B cell (primary cell): Measurements from ENCODE around the gene MAD1L1. TPM values are rescaled to one million over a fixed set of nuclear protein-coding genes. Genes with fewer than 3 reads are reported as not detected.

Experiments
- ATAC-seq: fragments of 200-7000 bp; cut with Tn5 transposase; one replicate; pipeline ENCODE4 v1.10.0; 2021; ENCODE audit warnings: low read depth, mild to moderate bottlenecking, moderate number of reproducible peaks, moderate library complexity
- CTCF ChIA-PET: fragments of 350-600 bp; sonication (Branson Sonifier 250); formaldehyde crosslinking; loops from one replicate; lab custom pipeline; 2021; ENCODE audit warnings: antibody characterized with exemption, inconsistent platforms; lab: Charles Lee
- POLR2A ChIA-PET: fragments of 350-600 bp; sonication (Branson Sonifier 250); formaldehyde crosslinking; loops from one replicate; lab custom pipeline; 2021; ENCODE audit warnings: antibody characterized with exemption; lab: Charles Lee
- DNase-seq: peaks from one replicate; pipeline ENCODE4 v3.0.0; 2013
- H2AFZ ChIP-seq: 2 replicates; pipeline ENCODE4 v1.6.1; 2012; ENCODE audit warnings: mild to moderate bottlenecking, low read depth, low read length; ENCODE audit not compliant: insufficient read depth, poor library complexity, severe bottlenecking
- H3K27ac ChIP-seq, 2 donors: 1 replicate in 1 of 2; 2 replicates in 1 of 2; pipeline ENCODE4 v1.5.1; 2012 to 2013; ENCODE audit warnings: low read length in 2 of 2, mild to moderate bottlenecking in 2 of 2, moderate library complexity in 1 of 2
- H3K27me3 ChIP-seq, 4 experiments: fragments of 200-600 bp in 1 of 4; sonication (generic) in 1 of 4; replicated peaks in 1 of 4; 1 replicate in 2 of 4; 2 replicates in 2 of 4; pipeline versions ENCODE4 v1.6.1 to v1.7.0; 2013 to 2016; ENCODE audit warnings: low read length in 3 of 4, mild to moderate bottlenecking in 2 of 4, mixed read lengths in 1 of 4, moderate library complexity in 1 of 4; ENCODE audit not compliant: insufficient read depth in 4 of 4, control insufficient read depth in 3 of 4; ENCODE audit errors: control extremely low read depth in 1 of 4
- H3K36me3 ChIP-seq, 2 experiments: replicated peaks in 1 of 2; 1 replicate in 1 of 2; 2 replicates in 1 of 2; pipeline versions ENCODE4 v1.6.1 to v1.7.1; 2013; ENCODE audit warnings: low read length in 1 of 2; ENCODE audit not compliant: insufficient read depth in 2 of 2, control insufficient read depth in 1 of 2; ENCODE audit errors: control extremely low read depth in 1 of 2, extremely low read depth in 1 of 2
- H3K4me1 ChIP-seq, 2 donors: fragments of 200-600 bp in 1 of 2; sonication (generic) in 1 of 2; 1 replicate in 1 of 2; 2 replicates in 1 of 2; pipeline versions ENCODE4 v1.5.1 to v1.6.1; 2013 to 2017; ENCODE audit warnings: low read length in 2 of 2; ENCODE audit not compliant: control insufficient read depth in 2 of 2, insufficient read depth in 2 of 2
- H3K4me2 ChIP-seq: replicated peaks from 2 replicates; pipeline ENCODE3; 2012; ENCODE audit warnings: mild to moderate bottlenecking, low read depth, low read length; ENCODE audit not compliant: poor library complexity, severe bottlenecking
- H3K4me3 ChIP-seq, 5 experiments: fragments of 200-600 bp in 1 of 5; sonication (generic) in 1 of 5; 1 replicate in 3 of 5; 2 replicates in 2 of 5; pipeline versions ENCODE4 v1.5.1 to v1.7.0; 2011 to 2016; ENCODE audit warnings: low read length in 4 of 5, mild to moderate bottlenecking in 4 of 5, low read depth in 2 of 5, control low read depth in 1 of 5, moderate library complexity in 1 of 5; ENCODE audit not compliant: insufficient read depth in 1 of 5; ENCODE audit errors: control extremely low read depth in 1 of 5, extremely low read depth in 1 of 5
- H3K79me2 ChIP-seq: fragments of 200-600 bp; sonication (generic); one replicate; pipeline ENCODE4 v1.6.0; 2016; ENCODE audit warnings: low read length; ENCODE audit not compliant: control insufficient read depth, insufficient read depth
- H3K9ac ChIP-seq: fragments of 200-600 bp; sonication (generic); 2 replicates; pipeline ENCODE4 v1.6.1; 2017; ENCODE audit warnings: mild to moderate bottlenecking, low read length, moderate library complexity
- H3K9me3 ChIP-seq, 3 donors: one replicate each; pipeline versions ENCODE4 v1.6.1 to v1.7.1; 2013; ENCODE audit warnings: low read length in 2 of 3; ENCODE audit not compliant: control insufficient read depth in 2 of 3, insufficient read depth in 1 of 3; ENCODE audit errors: control extremely low read depth in 1 of 3
- H4K20me1 ChIP-seq: 2 replicates; pipeline ENCODE4 v1.6.0; 2012; ENCODE audit warnings: mild to moderate bottlenecking, low read length; ENCODE audit not compliant: insufficient read depth, control insufficient read depth, poor library complexity, severe bottlenecking
- H3K27ac Mint-ChIP-seq: one replicate; pipeline ENCODE4 v1.8.0; 2021; ENCODE audit warnings: mixed read lengths
- H3K27me3 Mint-ChIP-seq: one replicate; pipeline ENCODE4 v1.8.0; 2021; ENCODE audit warnings: mixed read lengths
- H3K4me1 Mint-ChIP-seq: one replicate; pipeline ENCODE4 v1.8.0; 2021; ENCODE audit warnings: mixed read lengths
- H3K4me3 Mint-ChIP-seq: one replicate; pipeline ENCODE4 v1.8.0; 2021; ENCODE audit warnings: mixed read lengths
- H3K9me3 Mint-ChIP-seq: one replicate; pipeline ENCODE4 v1.8.0; 2022; ENCODE audit warnings: mixed read lengths; ENCODE audit not compliant: insufficient read depth
- CTCF ChIP-seq: fragments of 200-600 bp; IDR thresholded peaks from one replicate; pipeline ENCODE4 v1.8.0; 2022; ENCODE audit warnings: antibody characterized with exemption, mild to moderate bottlenecking
- EZH2 ChIP-seq: IDR thresholded peaks from 2 replicates; pipeline ENCODE4 v1.6.1; 2012; ENCODE audit warnings: borderline replicate concordance, low read depth, mild to moderate bottlenecking, moderate library complexity, low read length; ENCODE audit not compliant: insufficient read depth, poor library complexity, severe bottlenecking
- WGBS: methylation state at CpG from one replicate; pipeline ENCODE4 v1.1.5; 2013; ENCODE audit warnings: missing lambda C conversion rate; ENCODE audit not compliant: insufficient coverage; 5-methylcytosine and 5-hydroxymethylcytosine counted together
- intact Hi-C: fragments of 100-400 bp; cut with micrococcal nuclease; formaldehyde crosslinking; loops from one replicate; pipeline ENCODE4 v1.10.0; 2022
- polyA plus RNA-seq: library from polyadenylated mRNA; depleted of rRNA; stranded (reverse); fragments of >200 nt; gene quantifications from 2 replicates; pipeline ENCODE4 v1.2.3, GENCODE V29; 2012
- total RNA-seq, 2 donors: library from RNA; stranded (reverse); fragments of 120-200 nt in 1 of 2; gene quantifications; 1 replicate in 1 of 2; 2 replicates in 1 of 2; pipeline versions ENCODE4 v1.2.3 to v1.2.4, GENCODE V29; 2013 to 2022

The MAD1L1 gene
- total and polyA plus RNA-seq, 2 donors (not counting 1 experiment from before 2014, with no cell fraction given), result 86.7 to 110 TPM

GRCh38 chr7:2066251-2066919, 166.4 kb downstream of the MAD1L1 start:
- Histone ChIP-seq H2AFZ (peak overlapping the region; percentile 72), H3K4me1 (peaks cover 37 to 55% of the 10 kb centered on the region in 2 donors), H3K9me3 (no peaks in the 10 kb centered on the region), H3K4me2 (peak overlapping the region; percentile 75), H3K79me2 (peaks cover 11% of the 10 kb centered on the region), H3K9ac (peak overlapping the region; percentile 51), H3K27ac (peak overlapping the region; percentile 50 to 90), H4K20me1 (no peaks in the 10 kb centered on the region), H3K36me3 (peaks cover 0 to 6% of the 10 kb centered on the region in 2 experiments), H3K4me3 (peak overlapping the region in 4 of 5 experiments; percentile 9 to 41 (median 36)), H3K27me3 (no peaks in the 10 kb centered on the region)
- no peaks in the 10 kb centered on the region for H3K9me3 Mint-ChIP-seq
- ATAC-seq (peak; percentile 90), DNase-seq (peak; percentile 75)
- H3K27me3 Mint-ChIP-seq, result no peaks in the 10 kb centered on the region
- H3K4me3 Mint-ChIP-seq, result peak overlapping the region; percentile 75
- H3K27ac Mint-ChIP-seq, result peak overlapping the region; percentile 91
- intact Hi-C loops, result no loop called here
- CTCF ChIA-PET, result interaction anchor here (0.5 to 0.6 kb wide), 2 partner anchors 281 to 340 kb away, joined by 3 read pairs; no protein-coding TSS in a partner anchor
- no peak for TF ChIP-seq CTCF
- TF ChIP-seq EZH2, result no peak
- peaks cover 53% of the 10 kb centered on the region for H3K4me1 Mint-ChIP-seq
- POLR2A ChIA-PET, result no interaction called here
- WGBS, result 32% methylated on average over 22 of the region's 28 CpGs

GRCh38 chr7:2065528-2065927, 167.2 kb downstream of the MAD1L1 start:
- Mint-ChIP-seq H3K4me3 (no peak overlapping the region), H3K4me1 (peaks cover 49% of the 10 kb centered on the region), H3K27me3 (no peaks in the 10 kb centered on the region), H3K27ac (no peak overlapping the region), H3K9me3 (no peaks in the 10 kb centered on the region)
- Histone ChIP-seq H4K20me1 (no peaks in the 10 kb centered on the region), H3K4me2 (peak overlapping the region; percentile 75), H3K4me3 (no peak overlapping the region), H3K27ac (peak overlapping the region; percentile 50 to 90), H3K79me2 (peaks cover 11% of the 10 kb centered on the region), H3K9me3 (peaks cover 0 to 1% (median 0%) of the 10 kb centered on the region in 3 donors), H2AFZ (no peak overlapping the region), H3K27me3 (no peaks in the 10 kb centered on the region), H3K9ac (no peak overlapping the region), H3K4me1 (peaks cover 36 to 49% of the 10 kb centered on the region in 2 donors), H3K36me3 (peaks cover 0 to 6% of the 10 kb centered on the region in 2 experiments)
- ChIA-PET CTCF (no interaction called here), POLR2A (no interaction called here)
- intact Hi-C loops, result no loop called here
- TF ChIP-seq EZH2, result no peak
- no peak for TF ChIP-seq CTCF
- ATAC-seq, result no peak
- no peak for DNase-seq
- WGBS, result 99% methylated on average over 8 of the region's 13 CpGs
